ENCODE measurements around the gene IGSF21. TPM values are rescaled to one million over a fixed set of nuclear protein-coding genes. Genes with fewer than 3 reads are reported as not detected.

The IGSF21 gene
- total RNA-seq, 4 donors from 2014 or later, result 0.11 to 2.6 (median 0.69) TPM

GRCh38 chr1:18197299-18197698, 89.7 kb downstream of the IGSF21 start:
- no peaks in the 10 kb centered on the region for H3K36me3 ChIP-seq
- no peak for DNase-seq
- no peak overlapping the region for H3K27ac ChIP-seq
- no peak overlapping the region for H3K4me3 ChIP-seq (replicated peaks in 1 of 3)
- intact Hi-C loops (cut with DNase I), result no loop called here
- WGBS, 2 donors, result 70 to 75% methylated on average over 3 of the region's 3 CpGs
- no peaks in the 10 kb centered on the region for H3K4me1 ChIP-seq
- no peaks in the 10 kb centered on the region for H3K9me3 ChIP-seq
- no peaks in the 10 kb centered on the region for H3K27me3 ChIP-seq
- TF ChIP-seq CTCF (IDR thresholded peaks at IDR 0.05) (no peak), POLR2A (IDR thresholded peaks at IDR 0.05) (no peak)

DNA sequence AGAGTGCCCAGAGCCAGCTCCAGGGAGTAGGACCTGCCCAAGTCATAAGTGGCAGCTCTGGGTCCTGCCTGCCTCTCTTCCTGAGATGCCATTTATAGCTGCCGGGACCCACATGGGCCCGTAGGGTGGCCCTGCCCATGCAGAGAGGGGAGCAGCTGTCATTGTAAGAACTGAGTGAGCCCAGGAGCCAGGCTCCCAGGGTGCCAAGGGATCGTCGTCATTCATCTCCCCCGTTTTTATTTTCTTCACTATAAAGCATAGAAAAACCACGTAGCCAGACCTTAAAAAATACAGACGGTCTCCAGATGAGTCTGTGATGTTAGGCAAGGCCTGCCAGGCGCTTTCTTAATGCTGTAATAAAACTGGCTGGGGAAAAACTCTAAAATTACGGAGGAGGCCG, 90.7 kb downstream of the IGSF21 start:
- 43 to 56% methylated on average over 9 to 10 of the region's 10 CpGs for WGBS, 2 donors
- Histone ChIP-seq H3K27ac (no peak overlapping the region), H3K36me3 (no peaks in the 10 kb centered on the region), H3K9me3 (no peaks in the 10 kb centered on the region), H3K4me1 (no peaks in the 10 kb centered on the region), H3K4me3 (replicated peaks in 1 of 3) (no peak overlapping the region), H3K27me3 (no peaks in the 10 kb centered on the region)
- TF ChIP-seq CTCF (IDR thresholded peaks at IDR 0.05), result no peak
- TF ChIP-seq POLR2A (IDR thresholded peaks at IDR 0.05), result no peak
- no peak for DNase-seq
- intact Hi-C loops (cut with DNase I), result no loop called here

DNA sequence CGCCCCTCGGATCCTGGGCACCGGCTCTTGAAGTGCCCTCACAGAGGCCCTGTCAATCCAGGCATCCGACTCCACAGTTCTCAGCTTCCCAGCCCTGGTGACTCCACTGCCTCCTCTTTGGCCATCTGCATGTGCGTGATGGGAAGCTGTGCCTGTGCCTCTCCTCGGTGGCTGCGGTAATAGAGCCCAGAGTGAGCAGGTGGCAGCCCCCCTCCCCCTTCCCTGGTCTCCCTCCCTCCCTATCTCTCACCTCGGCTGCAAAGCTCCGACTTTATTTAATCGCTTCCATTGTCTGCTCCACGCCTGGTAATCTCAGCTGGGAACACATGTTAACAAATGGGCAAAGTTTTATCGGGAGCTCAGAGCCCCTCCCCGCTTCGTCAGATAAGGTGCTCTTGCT, 91.9 kb downstream of the IGSF21 start:
- no peaks in the 10 kb centered on the region for H3K36me3 ChIP-seq
- no peaks in the 10 kb centered on the region for H3K27me3 ChIP-seq
- 30 to 31% methylated on average over 13 of the region's 14 CpGs for WGBS, 2 donors
- intact Hi-C loops (cut with DNase I), result no loop called here
- H3K4me3 ChIP-seq (replicated peaks in 1 of 3), result no peak overlapping the region
- H3K4me1 ChIP-seq, result no peaks in the 10 kb centered on the region
- H3K9me3 ChIP-seq, result no peaks in the 10 kb centered on the region
- no peak for DNase-seq
- TF ChIP-seq POLR2A (IDR thresholded peaks at IDR 0.05), result no peak
- TF ChIP-seq CTCF (IDR thresholded peaks at IDR 0.05), result no peak
- H3K27ac ChIP-seq, result no peak overlapping the region

DNA sequence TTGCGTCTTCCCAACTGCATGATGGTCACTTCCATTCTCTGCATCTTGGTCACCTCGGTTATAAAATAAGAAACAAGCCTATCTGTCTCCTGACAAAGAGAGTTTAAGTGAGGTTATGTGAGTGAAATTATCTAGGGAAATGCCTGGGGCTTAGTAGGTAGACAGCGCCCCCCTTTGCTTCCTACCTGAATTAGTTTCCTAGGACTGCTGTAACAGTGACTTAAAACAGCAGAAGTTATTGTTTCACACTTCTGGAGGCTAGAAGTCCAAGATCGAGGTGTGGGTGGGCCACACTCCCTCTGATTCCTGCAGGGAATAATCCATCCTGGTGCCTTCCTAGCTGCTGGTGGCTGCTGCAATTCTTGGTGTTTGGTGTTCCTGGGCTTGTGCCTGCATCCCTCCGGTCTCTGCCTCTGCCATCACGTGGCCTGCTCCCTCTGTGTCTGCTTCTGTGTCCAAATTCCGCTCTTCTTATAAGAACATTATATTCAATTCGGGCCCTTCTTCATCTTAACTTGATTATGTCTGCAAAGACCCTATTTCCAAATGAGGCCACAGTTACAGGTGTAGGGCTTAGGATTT, 92.6 kb downstream of the IGSF21 start:
- H3K4me1 ChIP-seq, result no peaks in the 10 kb centered on the region
- H3K27ac ChIP-seq, result no peak overlapping the region
- H3K27me3 ChIP-seq, result no peaks in the 10 kb centered on the region
- H3K36me3 ChIP-seq, result no peaks in the 10 kb centered on the region
- no peaks in the 10 kb centered on the region for H3K9me3 ChIP-seq
- no peak for TF ChIP-seq POLR2A (IDR thresholded peaks at IDR 0.05)
- no peak for TF ChIP-seq CTCF (IDR thresholded peaks at IDR 0.05)
- no peak overlapping the region for H3K4me3 ChIP-seq (replicated peaks in 1 of 3)
- no peak for DNase-seq
- intact Hi-C loops (cut with DNase I), result no loop called here
- whole genome bisulfite sequencing, 2 donors, result 72 to 73% methylated on average over 8 of the region's 8 CpGs

GRCh38 chr1:18200918-18201317, 93.3 kb downstream of the IGSF21 start:
- no peak for DNase-seq
- WGBS, 2 donors, result 65 to 70% methylated on average over 6 of the region's 6 CpGs
- H3K27ac ChIP-seq, result no peak overlapping the region
- intact Hi-C loops (cut with DNase I), result no loop called here
- H3K36me3 ChIP-seq, result no peaks in the 10 kb centered on the region
- no peaks in the 10 kb centered on the region for H3K27me3 ChIP-seq
- H3K4me1 ChIP-seq, result no peaks in the 10 kb centered on the region
- H3K4me3 ChIP-seq (replicated peaks in 1 of 3), result no peak overlapping the region
- TF ChIP-seq POLR2A (IDR thresholded peaks at IDR 0.05) (no peak), CTCF (IDR thresholded peaks at IDR 0.05) (no peak)
- no peaks in the 10 kb centered on the region for H3K9me3 ChIP-seq

All from thyroid gland (tissue), 4 donors.